Superior temporal gyrus (tissue), 1 donor: Measurements from ENCODE around the gene BRPF3.
A peak's percentile ranks its signal among the peaks of the same experiment; 100 is the strongest.
"Not testable (repeated sequence)": the region's sequence is repeated elsewhere in the genome, so short reads cannot be mapped to it uniquely, and the experiment has no call there.

Experiments used
- DNase-seq: peaks from one replicate; pipeline ENCODE4 v3.0.0-alpha.2; 2016; ENCODE audit errors: extremely low spot score

Gene BRPF3

DNA sequence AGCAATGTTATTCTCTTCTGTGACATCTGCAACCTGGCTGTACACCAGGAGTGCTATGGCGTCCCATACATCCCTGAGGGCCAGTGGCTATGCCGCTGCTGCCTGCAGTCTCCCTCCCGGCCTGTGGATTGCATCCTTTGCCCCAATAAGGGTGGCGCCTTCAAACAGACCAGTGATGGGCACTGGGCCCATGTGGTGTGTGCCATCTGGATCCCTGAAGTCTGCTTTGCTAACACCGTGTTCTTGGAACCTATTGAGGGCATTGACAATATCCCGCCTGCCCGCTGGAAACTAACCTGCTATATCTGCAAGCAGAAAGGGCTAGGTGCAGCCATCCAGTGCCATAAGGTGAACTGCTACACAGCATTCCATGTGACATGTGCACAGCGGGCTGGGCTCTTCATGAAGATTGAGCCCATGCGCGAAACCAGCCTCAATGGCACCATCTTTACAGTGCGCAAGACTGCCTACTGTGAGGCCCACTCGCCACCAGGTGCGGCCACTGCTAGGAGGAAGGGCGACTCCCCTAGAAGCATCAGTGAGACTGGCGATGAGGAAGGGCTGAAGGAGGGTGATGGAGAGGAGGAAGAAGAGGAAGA is 4.6 kb downstream of the BRPF3 start:
- DNase-seq = no peak

- no peak for DNase-seq
Measured at GRCh38 chr6:36201612-36202011, 5.1 kb downstream of the BRPF3 start.

DNA sequence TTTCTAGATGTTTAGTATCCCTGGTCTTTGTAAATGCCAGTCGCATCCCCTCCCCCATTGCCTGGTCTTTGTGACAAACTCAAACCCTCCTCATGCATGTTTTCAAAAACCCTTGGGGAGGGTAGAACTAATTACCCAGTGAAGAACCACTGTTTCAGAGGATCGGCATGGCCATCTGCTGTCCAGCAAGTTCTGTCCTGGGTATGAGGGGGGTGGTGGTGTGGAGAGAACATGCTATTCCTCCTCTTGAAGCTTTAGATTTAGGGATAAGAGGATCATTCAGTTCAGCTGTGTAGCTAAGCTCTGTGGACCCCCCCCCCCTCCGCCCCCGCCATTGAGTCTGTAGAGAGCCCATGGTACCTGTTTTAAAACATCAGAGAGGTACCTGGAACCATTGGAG is 5.6 kb downstream of the BRPF3 start:
- no peak for DNase-seq

DNA sequence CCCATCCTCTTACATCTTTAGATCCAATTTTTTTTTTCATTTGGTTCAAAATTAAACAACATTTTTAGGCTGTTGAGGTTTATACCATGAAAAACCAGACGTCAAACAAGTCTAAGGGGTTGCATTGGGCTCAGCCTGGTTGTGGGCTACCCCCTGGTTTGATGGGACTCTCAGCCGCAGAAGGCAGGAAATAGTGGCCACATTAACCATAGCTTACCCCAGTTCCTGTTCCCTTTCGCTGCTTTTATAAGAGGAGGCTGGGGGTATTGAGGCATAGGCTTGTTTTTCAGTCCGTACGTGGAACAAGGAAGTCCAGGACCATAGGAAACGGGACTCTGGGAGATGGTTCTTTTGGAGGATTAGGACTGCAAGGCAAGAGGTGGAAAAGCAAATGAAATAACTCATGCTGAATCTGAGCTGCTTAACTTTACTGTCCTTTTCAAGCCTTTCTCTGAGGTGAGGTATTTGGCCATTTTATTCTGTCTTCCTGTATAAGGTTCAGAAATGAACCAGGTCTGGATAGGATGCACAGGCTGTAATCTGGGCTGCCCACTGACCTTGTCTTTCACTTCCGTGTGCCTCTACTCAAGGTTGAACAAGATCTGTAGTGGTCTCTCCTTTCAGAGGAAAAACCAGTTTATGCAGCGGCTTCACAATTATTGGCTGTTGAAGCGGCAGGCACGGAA is 7.7 kb downstream of the BRPF3 start:
- no peak for DNase-seq

GRCh38 chr6:36207155-36207554 is 10.6 kb downstream of the BRPF3 start:
- no peak for DNase-seq

DNA sequence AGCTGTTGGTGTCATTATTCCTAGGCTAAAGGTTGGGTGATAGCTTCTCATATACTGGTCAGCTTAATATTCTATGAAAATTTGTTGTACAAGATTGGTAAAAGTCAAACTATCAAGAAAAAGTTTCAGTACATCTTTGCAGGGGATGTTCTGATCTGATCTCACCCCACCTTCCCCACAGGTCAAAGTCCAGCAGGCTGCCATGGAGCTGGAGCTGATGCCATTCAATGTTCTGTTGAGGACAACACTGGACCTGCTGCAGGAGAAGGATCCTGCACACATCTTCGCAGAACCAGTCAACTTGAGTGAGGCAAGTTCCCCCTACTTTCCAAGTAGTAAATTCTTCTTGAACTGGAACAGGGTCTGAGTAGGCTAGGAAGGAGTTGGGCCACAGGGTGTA is 13.1 kb downstream of the BRPF3 start:
- DNase-seq = no peak

- no peak for DNase-seq
Measured at GRCh38 chr6:36210182-36210581, 13.6 kb downstream of the BRPF3 start.

- no peak for DNase-seq
Measured at GRCh38 chr6:36210886-36211595, 14.5 kb downstream of the BRPF3 start.

- no peak for DNase-seq
Measured at GRCh38 chr6:36216559-36216958, 20.0 kb downstream of the BRPF3 start.

- DNase-seq = no peak
Measured at GRCh38 chr6:36217188-36217587, 20.6 kb downstream of the BRPF3 start.

- DNase-seq = no peak
Measured at GRCh38 chr6:36217946-36218345, 21.4 kb downstream of the BRPF3 start.

- not testable (repeated sequence) for DNase-seq
Measured at GRCh38 chr6:36218516-36218915, 22.0 kb downstream of the BRPF3 start.

- no peak for DNase-seq
Measured at GRCh38 chr6:36219081-36219480, 22.5 kb downstream of the BRPF3 start.

DNA sequence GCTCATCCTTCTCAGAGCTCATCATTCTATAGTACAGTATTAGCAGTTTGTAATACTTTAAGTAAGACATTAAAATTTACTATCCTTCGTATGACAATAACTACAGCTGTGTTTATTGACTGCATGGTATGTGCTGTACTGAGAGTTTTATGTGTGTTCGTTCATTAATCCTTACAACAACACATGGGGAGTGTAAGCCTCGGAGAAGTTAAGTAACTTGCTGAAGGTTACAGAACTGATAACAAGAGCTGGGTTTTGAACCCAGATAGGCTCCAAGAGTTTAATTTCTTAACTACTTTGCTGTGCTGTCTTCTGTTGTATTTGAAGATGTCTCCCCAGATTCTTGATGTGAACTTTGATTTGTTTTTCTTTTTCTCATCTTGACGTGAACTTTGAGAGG is 23.7 kb downstream of the BRPF3 start:
- DNase-seq = no peak

GRCh38 chr6:36221674-36222073 is 25.1 kb downstream of the BRPF3 start:
- peak; percentile 59 for DNase-seq

DNA sequence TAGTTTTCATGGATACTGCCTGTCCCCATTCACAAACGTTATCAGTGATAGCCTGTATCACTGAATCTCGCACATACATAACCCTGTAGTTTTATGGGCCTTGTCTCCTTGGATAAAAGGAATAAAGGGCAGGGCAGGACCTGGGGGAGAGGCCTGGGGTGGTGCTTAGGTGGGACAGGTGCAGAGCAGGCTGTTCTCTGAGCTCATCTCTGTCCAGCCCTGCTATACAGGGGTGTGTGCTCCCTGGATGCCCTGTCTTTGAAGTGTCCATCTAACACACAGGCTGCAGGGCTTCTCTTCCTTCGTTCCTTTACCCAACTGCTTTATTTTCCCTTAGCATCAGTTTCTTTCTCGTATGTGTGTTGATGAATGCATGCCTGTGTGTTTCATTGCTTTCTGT is 26.4 kb downstream of the BRPF3 start:
- DNase-seq = no peak

- no peak for DNase-seq
Measured at GRCh38 chr6:36223706-36224105, 27.2 kb downstream of the BRPF3 start.

GRCh38 chr6:36224918-36225461 is 28.4 kb downstream of the BRPF3 start:
- DNase-seq = no peak

- no peak for DNase-seq
Measured at GRCh38 chr6:36226438-36227047, 30.0 kb downstream of the BRPF3 start.

DNA sequence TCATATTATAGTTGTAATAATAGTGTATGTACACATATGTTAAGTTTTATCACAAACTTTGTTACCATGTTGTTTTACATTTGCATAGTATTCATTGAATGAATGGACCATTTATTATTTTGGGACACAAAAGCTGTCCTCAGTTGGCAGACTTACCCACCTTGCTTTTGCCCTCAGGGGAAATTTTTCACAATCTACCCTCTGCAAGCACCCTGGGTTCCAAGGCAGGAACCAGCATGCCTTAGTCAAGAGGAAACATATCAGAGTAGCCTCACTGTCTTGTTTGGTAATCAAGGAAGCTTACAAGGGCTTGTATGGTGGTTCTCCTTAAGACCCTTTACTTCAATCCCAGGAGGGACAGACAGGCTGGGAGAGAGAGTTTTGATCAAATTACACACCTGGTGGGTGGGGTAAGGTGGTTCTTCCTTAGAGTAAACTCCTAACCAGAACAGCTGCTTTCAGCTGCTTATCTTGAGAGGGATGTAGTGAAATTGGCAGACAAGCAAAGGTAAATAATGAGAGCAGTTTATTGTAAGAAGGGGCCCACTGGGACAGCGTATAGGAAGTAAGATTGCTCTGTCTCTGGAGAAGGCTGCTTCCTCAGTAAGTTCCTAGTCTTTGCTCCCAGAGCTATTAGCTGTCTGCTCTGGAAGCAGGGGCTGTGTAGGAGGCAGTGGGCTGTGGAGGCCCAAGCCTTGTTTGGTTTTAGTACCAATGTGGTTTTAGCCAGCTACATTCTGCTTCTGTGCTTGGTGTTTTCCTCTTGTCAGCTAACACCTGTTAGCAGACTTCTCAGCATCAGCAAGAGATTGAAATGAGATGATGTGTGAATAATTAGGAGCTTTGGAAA is 31.1 kb downstream of the BRPF3 start:
- no peak for DNase-seq

- no peak for DNase-seq
Measured at GRCh38 chr6:36229223-36229622, 32.7 kb downstream of the BRPF3 start.

- DNase-seq = no peak
Measured at GRCh38 chr6:36230371-36230770, 33.8 kb downstream of the BRPF3 start.
